GM11168 (cell line): ENCODE results near the gene ALDH1A3.

Source experiments
- in situ Hi-C: fragments of 300-500 bp; cut with MboI; formaldehyde crosslinking; loops from one replicate; pipeline ENCODE4 v1.12.0; 2022; ENCODE audit warnings: low sequenced_read_pairs; ENCODE audit not compliant: unreplicated experiment

Gene ALDH1A3

GRCh38 chr15:100919481-100920405 is 40.1 kb downstream of the ALDH1A3 start:
- in situ Hi-C loops: loop anchor here (5.0 kb wide), 1 partner anchor 88 kb away; no protein-coding TSS in a partner anchor

- in situ Hi-C loops: loop anchor here (5.0 kb wide), 1 partner anchor 87 kb away; no protein-coding TSS in a partner anchor
These were observed 41.0 kb downstream of the ALDH1A3 start for GRCh38 chr15:100920516-100921135.

- in situ Hi-C loops: loop anchor here (5.0 kb wide), 1 partner anchor 85 kb away; no protein-coding TSS in a partner anchor
These were observed 42.8 kb downstream of the ALDH1A3 start for GRCh38 chr15:100922192-100923040.

GRCh38 chr15:100923076-100923475 is 43.4 kb downstream of the ALDH1A3 start:
- in situ Hi-C loops: loop anchor here (5.0 kb wide), 1 partner anchor 84 kb away; no protein-coding TSS in a partner anchor

GRCh38 chr15:100923902-100924301 is 44.3 kb downstream of the ALDH1A3 start:
- in situ Hi-C loops: loop anchor here (5.0 kb wide), 1 partner anchor 83 kb away; no protein-coding TSS in a partner anchor

GRCh38 chr15:100924436-100924835 is 44.8 kb downstream of the ALDH1A3 start:
- in situ Hi-C loops: loop anchor here (5.0 kb wide), 1 partner anchor 83 kb away; no protein-coding TSS in a partner anchor

GRCh38 chr15:100925480-100925879 is 45.8 kb downstream of the ALDH1A3 start:
- in situ Hi-C loops: no loop called here

- in situ Hi-C loops: no loop called here
These were observed 46.6 kb downstream of the ALDH1A3 start for GRCh38 chr15:100926258-100926657.

GRCh38 chr15:100926971-100927756 is 47.5 kb downstream of the ALDH1A3 start:
- in situ Hi-C loops: no loop called here

GRCh38 chr15:100928632-100929280 is 49.1 kb downstream of the ALDH1A3 start:
- in situ Hi-C loops: no loop called here

- in situ Hi-C loops: no loop called here
These were observed 50.0 kb downstream of the ALDH1A3 start for GRCh38 chr15:100929641-100930042.

GRCh38 chr15:100930306-100930848 is 50.7 kb downstream of the ALDH1A3 start:
- in situ Hi-C loops: no loop called here

GRCh38 chr15:100931143-100931890 is 51.7 kb downstream of the ALDH1A3 start:
- in situ Hi-C loops: no loop called here

- in situ Hi-C loops: no loop called here
These were observed 53.2 kb downstream of the ALDH1A3 start for GRCh38 chr15:100932676-100933348.

- in situ Hi-C loops: no loop called here
These were observed 54.5 kb downstream of the ALDH1A3 start for GRCh38 chr15:100934166-100934565.

- in situ Hi-C loops: no loop called here
These were observed 55.1 kb downstream of the ALDH1A3 start for GRCh38 chr15:100934726-100935125.

GRCh38 chr15:100937171-100937570 is 57.5 kb downstream of the ALDH1A3 start:
- in situ Hi-C loops: no loop called here
